Ovary (tissue), 3 donors: ENCODE measurements around the gene PLA1A.

Experiments used
- POLR2A ChIP-seq: fragments of 450-650 bp; IDR thresholded peaks from one replicate; pipeline ENCODE4 v1.6.1; 2017; ENCODE audit warnings: antibody characterized with exemption, mild to moderate bottlenecking, moderate library complexity
- TF ChIP-seq, protein P1 (sequence below), 3 donors: fragments of 450-650 bp in 2 of 3; fragments of 200-600 bp in 1 of 3; IDR thresholded peaks; one replicate each; pipeline versions ENCODE4 v1.5.1 to v1.8.0; 2016 to 2022; ENCODE audit warnings: antibody characterized with exemption in 3 of 3, mild to moderate bottlenecking in 1 of 3
- donor health status: DM: no; HTN: no; CAD: no.

DNA sequence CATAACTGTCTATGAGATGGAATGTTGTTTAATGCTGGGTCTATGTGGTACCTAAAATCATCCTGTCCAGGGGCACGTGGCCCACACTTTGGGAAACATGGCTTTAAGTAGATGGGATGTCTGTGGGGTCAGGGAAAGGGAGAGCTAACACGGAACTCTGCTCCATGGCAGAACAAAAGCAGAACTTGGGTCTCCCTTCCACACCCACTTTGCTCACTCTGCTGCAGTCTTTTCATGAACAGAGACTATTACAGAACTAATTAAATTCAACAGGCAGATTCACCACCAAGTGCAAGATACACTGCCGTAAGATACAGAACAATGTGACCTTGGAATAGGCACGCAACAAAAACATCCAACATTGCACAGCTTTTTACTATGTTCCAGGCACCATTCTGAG, 34.5 kb downstream of the PLA1A start:
- TF ChIP-seq, protein P1, sequence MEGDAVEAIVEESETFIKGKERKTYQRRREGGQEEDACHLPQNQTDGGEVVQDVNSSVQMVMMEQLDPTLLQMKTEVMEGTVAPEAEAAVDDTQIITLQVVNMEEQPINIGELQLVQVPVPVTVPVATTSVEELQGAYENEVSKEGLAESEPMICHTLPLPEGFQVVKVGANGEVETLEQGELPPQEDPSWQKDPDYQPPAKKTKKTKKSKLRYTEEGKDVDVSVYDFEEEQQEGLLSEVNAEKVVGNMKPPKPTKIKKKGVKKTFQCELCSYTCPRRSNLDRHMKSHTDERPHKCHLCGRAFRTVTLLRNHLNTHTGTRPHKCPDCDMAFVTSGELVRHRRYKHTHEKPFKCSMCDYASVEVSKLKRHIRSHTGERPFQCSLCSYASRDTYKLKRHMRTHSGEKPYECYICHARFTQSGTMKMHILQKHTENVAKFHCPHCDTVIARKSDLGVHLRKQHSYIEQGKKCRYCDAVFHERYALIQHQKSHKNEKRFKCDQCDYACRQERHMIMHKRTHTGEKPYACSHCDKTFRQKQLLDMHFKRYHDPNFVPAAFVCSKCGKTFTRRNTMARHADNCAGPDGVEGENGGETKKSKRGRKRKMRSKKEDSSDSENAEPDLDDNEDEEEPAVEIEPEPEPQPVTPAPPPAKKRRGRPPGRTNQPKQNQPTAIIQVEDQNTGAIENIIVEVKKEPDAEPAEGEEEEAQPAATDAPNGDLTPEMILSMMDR (IDR thresholded peaks at IDR 0.05) = no peak
- no peak for TF ChIP-seq POLR2A
